ENCODE measurements around the gene NTHL1.

DNA sequence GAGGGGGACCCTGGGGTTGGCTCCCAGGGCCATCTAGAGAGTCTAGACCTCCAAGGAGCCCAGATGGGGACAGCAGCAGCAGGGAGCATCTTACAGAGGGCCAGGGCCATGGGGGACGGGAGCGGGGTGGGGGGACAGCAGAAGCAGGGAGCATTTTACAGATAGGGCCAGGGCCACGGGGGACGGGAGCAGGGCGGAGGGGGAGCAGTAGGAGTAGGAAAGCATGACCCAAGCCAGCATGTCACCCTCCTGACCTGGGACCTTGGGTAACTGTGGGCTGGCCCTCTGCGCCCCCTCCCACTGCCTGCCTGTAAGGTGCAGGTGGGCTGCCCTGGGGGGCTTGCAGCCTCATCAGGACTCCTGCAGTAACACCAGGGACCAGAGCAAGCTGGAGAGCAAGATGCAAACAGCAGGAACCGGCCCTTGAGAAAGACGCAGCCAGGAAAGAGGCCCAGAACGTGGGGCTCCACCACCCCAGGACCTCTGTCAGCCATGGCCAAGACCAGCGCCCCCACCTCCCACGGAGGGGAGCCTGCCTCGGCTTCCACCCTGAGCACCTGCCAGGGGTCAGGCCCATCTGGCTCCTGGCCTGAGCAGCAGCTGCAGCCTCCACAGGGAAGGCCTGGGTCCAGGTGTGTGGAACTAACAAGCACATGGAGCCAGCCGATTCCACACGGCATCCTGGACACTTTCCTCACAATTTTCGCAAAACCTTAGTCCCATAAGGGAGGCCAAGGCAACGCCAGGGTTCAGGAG is 40.4 kb downstream of the NTHL1 start:
- TF ChIP-seq, protein P1, sequence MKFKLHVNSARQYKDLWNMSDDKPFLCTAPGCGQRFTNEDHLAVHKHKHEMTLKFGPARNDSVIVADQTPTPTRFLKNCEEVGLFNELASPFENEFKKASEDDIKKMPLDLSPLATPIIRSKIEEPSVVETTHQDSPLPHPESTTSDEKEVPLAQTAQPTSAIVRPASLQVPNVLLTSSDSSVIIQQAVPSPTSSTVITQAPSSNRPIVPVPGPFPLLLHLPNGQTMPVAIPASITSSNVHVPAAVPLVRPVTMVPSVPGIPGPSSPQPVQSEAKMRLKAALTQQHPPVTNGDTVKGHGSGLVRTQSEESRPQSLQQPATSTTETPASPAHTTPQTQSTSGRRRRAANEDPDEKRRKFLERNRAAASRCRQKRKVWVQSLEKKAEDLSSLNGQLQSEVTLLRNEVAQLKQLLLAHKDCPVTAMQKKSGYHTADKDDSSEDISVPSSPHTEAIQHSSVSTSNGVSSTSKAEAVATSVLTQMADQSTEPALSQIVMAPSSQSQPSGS (IDR thresholded peaks at IDR 0.05; ENCODE audit: low read length), result no peak
- TF ChIP-seq, protein P2, sequence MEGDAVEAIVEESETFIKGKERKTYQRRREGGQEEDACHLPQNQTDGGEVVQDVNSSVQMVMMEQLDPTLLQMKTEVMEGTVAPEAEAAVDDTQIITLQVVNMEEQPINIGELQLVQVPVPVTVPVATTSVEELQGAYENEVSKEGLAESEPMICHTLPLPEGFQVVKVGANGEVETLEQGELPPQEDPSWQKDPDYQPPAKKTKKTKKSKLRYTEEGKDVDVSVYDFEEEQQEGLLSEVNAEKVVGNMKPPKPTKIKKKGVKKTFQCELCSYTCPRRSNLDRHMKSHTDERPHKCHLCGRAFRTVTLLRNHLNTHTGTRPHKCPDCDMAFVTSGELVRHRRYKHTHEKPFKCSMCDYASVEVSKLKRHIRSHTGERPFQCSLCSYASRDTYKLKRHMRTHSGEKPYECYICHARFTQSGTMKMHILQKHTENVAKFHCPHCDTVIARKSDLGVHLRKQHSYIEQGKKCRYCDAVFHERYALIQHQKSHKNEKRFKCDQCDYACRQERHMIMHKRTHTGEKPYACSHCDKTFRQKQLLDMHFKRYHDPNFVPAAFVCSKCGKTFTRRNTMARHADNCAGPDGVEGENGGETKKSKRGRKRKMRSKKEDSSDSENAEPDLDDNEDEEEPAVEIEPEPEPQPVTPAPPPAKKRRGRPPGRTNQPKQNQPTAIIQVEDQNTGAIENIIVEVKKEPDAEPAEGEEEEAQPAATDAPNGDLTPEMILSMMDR (IDR thresholded peaks at IDR 0.05; ENCODE audit: control extremely low read depth in 1 of 3, insufficient read depth in 1 of 3, low read depth in 1 of 3, low read length in 3 of 3), result no peak
- TF ChIP-seq GABPA (IDR thresholded peaks at IDR 0.05; ENCODE audit: borderline replicate concordance, insufficient read depth, low read length), result no peak
- no peak for TF ChIP-seq POLR2AphosphoS5 (IDR thresholded peaks at IDR 0.05; ENCODE audit: low read depth, low read length)
- TF ChIP-seq EZH2 (IDR thresholded peaks at IDR 0.05; ENCODE audit: low read depth, low read length, severe bottlenecking), result no peak

All from H1 (cell line).